Astrocyte of the cerebellum (primary cell): ENCODE measurements around the gene AFAP1.

Experiments
- DNase-seq: peaks from one replicate; pipeline ENCODE4 v3.0.0-alpha.2; 2011; ENCODE audit warnings: low read depth
- H3K4me3 ChIP-seq: 2 replicates; pipeline ENCODE4 v1.5.1; 2011; ENCODE audit warnings: mild to moderate bottlenecking, low read depth, low read length, moderate library complexity
- in situ Hi-C: cut with HindIII; loops from 2 replicates; pipeline ENCODE4 v1.10.0; 2017; ENCODE audit warnings: low sequenced_read_pairs
- TF ChIP-seq, protein P1 (sequence below): IDR thresholded peaks from 2 replicates; pipeline ENCODE4 v1.5.1; 2012; ENCODE audit warnings: low read length, low read depth, moderate library complexity, mild to moderate bottlenecking; ENCODE audit errors: missing control alignments

Gene AFAP1

DNA sequence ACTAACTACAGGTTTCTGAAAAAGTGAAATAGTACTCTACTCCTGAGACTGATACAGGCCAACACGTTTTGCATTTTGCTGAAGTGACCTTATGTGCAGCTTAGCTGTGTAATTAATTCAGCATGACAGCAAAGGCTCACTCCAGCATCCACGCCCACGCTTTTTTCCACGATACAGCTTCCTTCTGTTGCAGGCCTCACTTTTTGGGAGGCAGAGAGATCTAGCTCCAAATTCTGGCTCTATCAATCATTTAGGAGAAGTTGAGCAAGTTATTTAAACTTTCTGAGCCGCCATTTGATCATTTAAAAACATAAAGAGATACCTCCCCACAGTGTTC is 160.3 kb downstream of the AFAP1 start:
- TF ChIP-seq, protein P1, sequence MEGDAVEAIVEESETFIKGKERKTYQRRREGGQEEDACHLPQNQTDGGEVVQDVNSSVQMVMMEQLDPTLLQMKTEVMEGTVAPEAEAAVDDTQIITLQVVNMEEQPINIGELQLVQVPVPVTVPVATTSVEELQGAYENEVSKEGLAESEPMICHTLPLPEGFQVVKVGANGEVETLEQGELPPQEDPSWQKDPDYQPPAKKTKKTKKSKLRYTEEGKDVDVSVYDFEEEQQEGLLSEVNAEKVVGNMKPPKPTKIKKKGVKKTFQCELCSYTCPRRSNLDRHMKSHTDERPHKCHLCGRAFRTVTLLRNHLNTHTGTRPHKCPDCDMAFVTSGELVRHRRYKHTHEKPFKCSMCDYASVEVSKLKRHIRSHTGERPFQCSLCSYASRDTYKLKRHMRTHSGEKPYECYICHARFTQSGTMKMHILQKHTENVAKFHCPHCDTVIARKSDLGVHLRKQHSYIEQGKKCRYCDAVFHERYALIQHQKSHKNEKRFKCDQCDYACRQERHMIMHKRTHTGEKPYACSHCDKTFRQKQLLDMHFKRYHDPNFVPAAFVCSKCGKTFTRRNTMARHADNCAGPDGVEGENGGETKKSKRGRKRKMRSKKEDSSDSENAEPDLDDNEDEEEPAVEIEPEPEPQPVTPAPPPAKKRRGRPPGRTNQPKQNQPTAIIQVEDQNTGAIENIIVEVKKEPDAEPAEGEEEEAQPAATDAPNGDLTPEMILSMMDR = no peak
- DNase-seq = no peak
- in situ Hi-C loops = no loop called here
- no peak overlapping the region for H3K4me3 ChIP-seq

- H3K4me3 ChIP-seq = no peak overlapping the region
- TF ChIP-seq, protein P1 = no peak
- in situ Hi-C loops = no loop called here
- DNase-seq = no peak
Observed at GRCh38 chr4:7778510-7779431, 160.9 kb downstream of the AFAP1 start.

- H3K4me3 ChIP-seq = no peak overlapping the region
- no peak for DNase-seq
- TF ChIP-seq, protein P1 = no peak
- in situ Hi-C loops = no loop called here
Observed at GRCh38 chr4:7777871-7778509, 161.7 kb downstream of the AFAP1 start.

GRCh38 chr4:7777017-7777710 is 162.5 kb downstream of the AFAP1 start:
- TF ChIP-seq, protein P1 = no peak
- no peak overlapping the region for H3K4me3 ChIP-seq
- DNase-seq = no peak
- in situ Hi-C loops = no loop called here

- in situ Hi-C loops = no loop called here
- TF ChIP-seq, protein P1 = no peak
- no peak overlapping the region for H3K4me3 ChIP-seq
- DNase-seq = no peak
Observed at GRCh38 chr4:7775396-7775795, 164.3 kb downstream of the AFAP1 start.

- DNase-seq = no peak
- H3K4me3 ChIP-seq = no peak overlapping the region
- in situ Hi-C loops = no loop called here
- TF ChIP-seq, protein P1 = no peak
Observed at GRCh38 chr4:7774301-7775294, 165.1 kb downstream of the AFAP1 start.
